ENCODE measurements around the gene HDGF.

Gene HDGF

DNA sequence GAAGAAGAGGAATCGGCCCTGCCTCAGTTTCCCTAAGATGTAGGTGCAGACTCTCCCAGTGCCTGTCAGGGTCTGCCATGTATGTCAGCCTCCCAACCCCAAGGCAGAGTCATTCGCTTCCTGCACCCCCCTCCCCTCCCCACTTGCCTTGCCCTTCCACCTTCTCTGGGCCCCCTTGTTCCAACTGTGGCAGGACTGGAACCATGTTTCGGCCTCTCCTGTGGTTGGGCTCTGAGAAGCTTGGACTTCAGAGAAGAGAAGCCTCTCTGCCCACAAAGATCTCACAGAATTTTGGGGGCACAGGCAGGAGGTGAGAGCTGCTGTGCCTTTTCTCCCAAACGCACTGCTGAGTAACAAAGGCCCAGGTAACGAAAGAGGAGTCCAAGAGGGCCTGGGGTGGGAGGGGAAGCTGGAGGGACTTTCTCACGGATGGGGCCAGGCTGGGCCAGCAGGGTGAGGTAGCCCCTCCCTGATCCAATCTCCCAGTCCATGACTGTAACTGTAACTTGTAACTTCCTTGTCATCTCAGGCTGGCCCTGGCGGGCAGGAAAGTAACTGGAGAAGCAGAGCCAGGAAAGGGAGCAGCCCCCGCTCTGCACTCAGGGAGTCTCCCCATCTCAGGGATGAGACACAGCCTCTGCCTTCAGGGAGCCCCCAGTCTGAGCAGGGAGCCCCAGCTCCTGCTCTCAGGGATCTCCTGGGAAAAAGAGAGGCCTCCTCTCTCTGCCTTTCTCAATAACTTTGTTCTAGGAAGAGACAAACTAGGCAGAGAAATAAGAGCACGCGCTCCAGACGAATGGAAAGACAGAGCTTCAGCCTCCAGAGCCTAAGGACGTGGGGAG is 57.4 kb downstream of the HDGF start:
- no peak for DNase-seq

DNA sequence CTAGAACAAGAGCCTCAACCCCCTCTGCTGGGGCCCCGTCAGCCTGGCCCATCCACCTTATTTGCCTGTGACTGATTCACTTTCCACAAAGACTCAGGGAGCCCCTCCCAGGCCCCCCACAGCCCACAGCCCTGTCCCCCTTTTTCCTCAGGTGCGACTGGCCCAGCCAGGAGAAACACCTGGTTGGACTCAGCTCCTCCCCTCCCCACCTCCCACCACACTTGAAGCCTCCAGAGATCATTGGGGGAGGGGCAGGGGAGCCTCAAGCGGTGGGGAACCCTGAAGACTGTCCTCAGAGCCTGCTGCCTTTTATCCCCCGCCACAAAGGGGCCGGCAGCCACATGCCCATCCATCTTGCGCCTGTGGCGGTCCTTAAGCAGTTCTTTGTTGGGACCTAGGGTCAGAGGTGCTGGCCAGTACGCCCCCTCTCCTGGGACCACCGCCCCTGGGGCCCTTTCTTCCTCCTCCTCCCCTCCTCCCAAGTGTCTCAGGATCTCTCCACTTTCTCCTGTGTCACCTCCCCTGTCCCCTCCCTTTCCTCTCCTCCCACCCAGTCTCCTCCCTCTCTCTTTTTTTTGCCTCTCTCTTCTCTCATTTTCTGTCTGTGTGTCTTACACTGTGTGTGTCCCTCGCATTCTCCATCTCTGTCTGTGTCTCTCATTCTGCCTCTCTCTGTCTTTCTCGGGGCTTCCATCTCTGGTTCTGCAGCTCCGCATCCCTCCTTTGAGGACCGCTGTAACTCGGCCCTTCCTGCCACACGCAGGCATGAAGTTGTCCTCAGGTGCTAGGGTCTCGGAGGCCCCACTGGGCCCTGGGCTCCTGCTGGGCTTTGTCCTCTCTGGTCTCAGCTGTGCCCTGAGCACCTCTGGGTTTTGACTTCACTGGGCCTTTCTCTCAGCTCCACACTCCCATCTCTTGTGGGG is 58.3 kb downstream of the HDGF start:
- no peak for DNase-seq

DNA sequence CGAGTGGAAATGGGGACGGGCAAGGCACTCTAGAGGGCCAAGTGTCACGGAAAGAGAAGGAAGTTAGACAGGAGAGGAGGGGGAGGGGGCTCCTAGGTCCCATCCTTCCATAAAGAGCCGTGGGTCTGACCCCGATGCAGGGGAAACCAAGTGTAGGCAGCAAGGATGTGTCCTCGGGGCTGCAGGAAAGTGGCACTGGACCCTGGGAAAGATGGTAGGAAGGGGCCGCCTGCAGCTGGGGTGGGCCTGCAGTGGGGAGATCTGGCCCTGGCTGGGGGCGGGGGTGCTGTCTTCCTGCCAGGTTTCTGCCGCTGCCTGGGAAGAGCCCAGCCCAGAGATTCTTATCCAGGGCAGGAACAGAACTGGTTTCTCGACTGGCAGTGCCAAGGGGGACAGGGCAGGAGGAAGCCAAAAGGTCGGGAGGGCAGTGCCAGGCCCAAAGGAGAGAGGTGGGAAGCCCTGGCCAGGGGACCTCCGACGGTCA is 59.0 kb downstream of the HDGF start:
- DNase-seq, result no peak
